Heart left ventricle (tissue), 16 donors: ENCODE results near the gene AFAP1. TPM values are rescaled to one million over a fixed set of nuclear protein-coding genes. Genes with fewer than 3 reads are reported as not detected.
A peak's percentile ranks its signal among the peaks of the same experiment; 100 is the strongest.

Experiments
- ATAC-seq, 4 donors: fragments of 200-7000 bp; cut with Tn5 transposase; one replicate each; pipeline ENCODE4 v1.9.1; 2020 to 2022; ENCODE audit warnings: moderate library complexity in 4 of 4, mild to moderate bottlenecking in 3 of 4, moderate number of reproducible peaks in 1 of 4
- DNase-seq, 5 donors: peaks; one replicate each; pipeline ENCODE4 v3.0.0-alpha.2; 2020
- H3K27ac ChIP-seq, 12 donors: fragments of 200-600 bp; sonication (generic) in 4 of 12; one replicate each; pipeline versions ENCODE4 v1.5.0 to v1.8.0; 2016 to 2022; ENCODE audit warnings: mild to moderate bottlenecking in 2 of 12
- H3K27me3 ChIP-seq, 9 donors: fragments of 200-600 bp; sonication (generic) in 2 of 9; one replicate each; pipeline versions ENCODE4 v1.5.1 to v1.8.0; 2016 to 2022; ENCODE audit warnings: mild to moderate bottlenecking in 3 of 9
- H3K36me3 ChIP-seq, 9 donors: fragments of 200-600 bp; sonication (generic) in 2 of 9; one replicate each; pipeline versions ENCODE4 v1.5.0 to v1.8.0; 2018 to 2022; ENCODE audit warnings: mild to moderate bottlenecking in 2 of 9
- H3K4me1 ChIP-seq, 12 donors: fragments of 200-600 bp; sonication (generic) in 4 of 12; one replicate each; pipeline versions ENCODE4 v1.5.0 to v1.8.0; 2016 to 2022; ENCODE audit warnings: mild to moderate bottlenecking in 3 of 12
- H3K4me3 ChIP-seq, 12 donors: fragments of 200-600 bp; sonication (generic) in 4 of 12; one replicate each; pipeline versions ENCODE4 v1.5.0 to v1.8.0; 2017 to 2022; ENCODE audit warnings: mild to moderate bottlenecking in 9 of 12, moderate library complexity in 4 of 12
- H3K9me3 ChIP-seq, 12 donors: fragments of 200-600 bp; sonication (generic) in 4 of 12; one replicate each; pipeline versions ENCODE4 v1.5.0 to v1.8.0; 2016 to 2022; ENCODE audit warnings: mild to moderate bottlenecking in 1 of 12
- POLR2A ChIP-seq, 2 donors: fragments of 450-650 bp; IDR thresholded peaks; one replicate each; pipeline ENCODE4 v1.6.1; 2017; ENCODE audit warnings: antibody characterized with exemption in 2 of 2, mild to moderate bottlenecking in 2 of 2, moderate library complexity in 2 of 2
- WGBS, 4 donors: extraction: QIAGEN DNeasy Blood & Tissue Kit in 2 of 4; methylation state at CpG; one replicate each; pipeline versions ENCODE4 v1.1.5 to v1.1.7; 2013 to 2018; 5-methylcytosine and 5-hydroxymethylcytosine counted together
- intact Hi-C, 10 donors: fragments of 100-400 bp; cut with DNase I; formaldehyde crosslinking; loops; one replicate each; pipeline versions ENCODE4 v1.11.1 to v1.14.2; 2022
- polyA plus RNA-seq, 2 donors: library from polyadenylated mRNA; stranded (reverse); fragments of 200-250 nt; gene quantifications; one replicate each; pipeline ENCODE4 v1.2.3, GENCODE V29; 2013
- total RNA-seq, 9 donors: library from RNA; depleted of rRNA in 2 of 9; stranded (reverse); fragments of >200 nt in 2 of 9; fragmentation: NEBNext Ultra II Directional in 3 of 9; extraction: Animal tissue kit (Norgen Biotek cat#: 25700) in 3 of 9; gene quantifications; one replicate each; pipeline versions ENCODE4 v1.1.0 to v1.2.4, GENCODE V29; 2016 to 2023
- TF ChIP-seq, protein P1 (sequence below), 12 donors: fragments of 200-600 bp; sonication (generic) in 4 of 12; IDR thresholded peaks; one replicate each; pipeline versions ENCODE4 v1.5.0 to v1.8.0; 2018 to 2022; ENCODE audit warnings: antibody characterized with exemption in 12 of 12, mild to moderate bottlenecking in 5 of 12
- donor health status: ischemic (EF 13 %, LVEDD 7.1; RV severe dilation, severe dysfunction).
- donor health status: healthy with polysubstance abuse.
- donor health status: DM: no; HTN: yes; CAD: no.
- donor health status: DM: no; HTN: no; CAD: no.
- donor health status: ischemic (EF 25% LVEDD 6.9; RV normal size, moderate dysfunction).
- donor health status: ischemic (EF 25% LVEDD 5.7; RV mildly dilated, moderate dysfunction).
- donor health status: healthy.
- donor health status: DM: yes; HTN: yes; CAD: no.
- donor health status: ischemic (EF 35%, LVEDD 5.7; RV mildly dilated, moderate dysfunction).
- donor health status: nonischemic (EF 11% LVEDD 7.7; RV severe dilation, severe dysfunction).
- donor health status: DM: yes; HTN: yes; CAD: no.
- donor health status: PGD.
- donor health status: ischemic (EF 29% LVEDD 5.4; RV normal size, mild dysfunction).
- donor health status: nonischemic (EF 23%, LVEDD 6.1; RV moderate dilation, normal function).

AFAP1 gene
- total and polyA plus RNA-seq, 11 donors = 2.0 to 18.0 (median 7.0) TPM

DNA sequence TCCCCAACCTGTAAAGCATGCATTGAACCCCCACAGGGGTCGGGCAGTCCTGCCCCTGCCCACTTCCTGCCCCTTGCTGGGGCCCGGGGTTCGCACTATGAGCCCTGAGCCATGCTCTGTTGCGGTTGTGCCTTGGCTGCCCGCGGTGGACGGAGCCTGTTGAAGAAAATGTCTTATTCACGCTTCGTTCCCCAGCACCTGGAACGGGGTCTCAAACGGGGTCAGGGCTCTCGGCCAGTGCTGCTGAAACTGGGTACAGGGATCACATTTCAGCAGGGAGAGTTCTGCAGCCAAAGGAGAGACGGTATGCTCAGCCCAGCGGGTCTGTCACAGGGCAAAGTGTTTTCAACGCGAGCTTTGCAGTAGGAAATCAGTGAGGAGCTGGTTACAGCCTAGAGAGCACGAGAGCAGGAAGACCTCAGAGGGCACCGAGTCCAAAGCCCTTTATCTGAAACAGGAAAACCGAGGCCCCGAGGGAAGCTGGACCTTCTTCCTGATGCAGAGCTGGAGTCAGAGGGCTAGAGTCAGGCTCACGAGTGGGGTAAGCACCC lies 46.3 kb upstream of the AFAP1 start:
- TF ChIP-seq POLR2A (IDR thresholded peaks at IDR 0.05) = no peak
- TF ChIP-seq, protein P1, sequence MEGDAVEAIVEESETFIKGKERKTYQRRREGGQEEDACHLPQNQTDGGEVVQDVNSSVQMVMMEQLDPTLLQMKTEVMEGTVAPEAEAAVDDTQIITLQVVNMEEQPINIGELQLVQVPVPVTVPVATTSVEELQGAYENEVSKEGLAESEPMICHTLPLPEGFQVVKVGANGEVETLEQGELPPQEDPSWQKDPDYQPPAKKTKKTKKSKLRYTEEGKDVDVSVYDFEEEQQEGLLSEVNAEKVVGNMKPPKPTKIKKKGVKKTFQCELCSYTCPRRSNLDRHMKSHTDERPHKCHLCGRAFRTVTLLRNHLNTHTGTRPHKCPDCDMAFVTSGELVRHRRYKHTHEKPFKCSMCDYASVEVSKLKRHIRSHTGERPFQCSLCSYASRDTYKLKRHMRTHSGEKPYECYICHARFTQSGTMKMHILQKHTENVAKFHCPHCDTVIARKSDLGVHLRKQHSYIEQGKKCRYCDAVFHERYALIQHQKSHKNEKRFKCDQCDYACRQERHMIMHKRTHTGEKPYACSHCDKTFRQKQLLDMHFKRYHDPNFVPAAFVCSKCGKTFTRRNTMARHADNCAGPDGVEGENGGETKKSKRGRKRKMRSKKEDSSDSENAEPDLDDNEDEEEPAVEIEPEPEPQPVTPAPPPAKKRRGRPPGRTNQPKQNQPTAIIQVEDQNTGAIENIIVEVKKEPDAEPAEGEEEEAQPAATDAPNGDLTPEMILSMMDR (IDR thresholded peaks at IDR 0.05) = no peak
- H3K36me3 ChIP-seq = peaks cover 0 to 3% (median 0%) of the 10 kb centered on the region in 9 donors
- intact Hi-C loops = loop anchor here in 8 of 10 donors (2.0 to 10.0 kb wide), 8 partner anchors 49 to 791 kb away; partner anchors contain the start of genes AFAP1 (in 1 of the 8) and SORCS2 (in 1 of the 8)
- ATAC-seq (peak in 3 of 4 donors; percentile 4 to 29 (median 17)), DNase-seq (peak in 2 of 5 donors; percentile 20 to 29)
- peak overlapping the region in 1 of 12 donors; percentile 4 for H3K4me3 ChIP-seq
- WGBS, 4 donors = 44 to 55% (median 48%) methylated on average over 21 of the region's 21 CpGs
- no peak overlapping the region for H3K27ac ChIP-seq
- no peaks in the 10 kb centered on the region for H3K27me3 ChIP-seq
- H3K9me3 ChIP-seq = peaks cover 0 to 11% (median 0%) of the 10 kb centered on the region in 12 donors
- H3K4me1 ChIP-seq = peaks cover 0 to 13% (median 7%) of the 10 kb centered on the region in 12 donors

DNA sequence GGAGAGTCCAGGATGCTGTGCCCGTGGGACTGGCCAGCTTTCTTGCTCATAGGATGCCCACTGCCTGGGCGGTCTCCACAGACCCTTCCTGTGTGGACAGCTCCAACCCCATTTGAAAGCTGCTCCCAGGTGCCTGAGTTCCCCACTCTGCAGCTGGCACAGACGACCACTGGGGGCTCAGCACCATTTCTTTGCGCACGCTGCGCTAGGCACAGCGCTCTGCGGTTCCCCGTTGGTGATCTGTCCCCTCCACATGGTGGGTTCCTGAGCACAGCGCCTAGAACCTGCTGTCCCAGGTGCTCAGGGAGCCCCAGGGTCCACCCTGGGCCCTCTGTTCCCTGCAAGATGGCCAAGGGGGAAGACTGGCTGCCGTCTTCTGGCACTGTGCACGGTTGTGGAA lies 45.4 kb upstream of the AFAP1 start:
- peak in 1 of 5 donors; percentile 48 for DNase-seq
- WGBS, 4 donors = 89 to 96% (median 92%) methylated on average over 11 to 12 of the region's 12 CpGs
- no peaks in the 10 kb centered on the region for H3K27me3 ChIP-seq
- H3K4me1 ChIP-seq = peaks cover 0 to 13% (median 7%) of the 10 kb centered on the region in 12 donors
- H3K9me3 ChIP-seq = peaks cover 0 to 11% (median 0%) of the 10 kb centered on the region in 12 donors
- no peak for ATAC-seq
- H3K36me3 ChIP-seq = no peaks in the 10 kb centered on the region
- intact Hi-C loops = loop anchor here in 8 of 10 donors (5.0 to 10.0 kb wide), 6 partner anchors 48 to 790 kb away; partner anchors contain the start of genes AFAP1 (in 1 of the 8) and SORCS2 (in 1 of the 8)
- no peak overlapping the region for H3K4me3 ChIP-seq
- no peak overlapping the region for H3K27ac ChIP-seq
- TF ChIP-seq, protein P1 (IDR thresholded peaks at IDR 0.05) = no peak
- no peak for TF ChIP-seq POLR2A (IDR thresholded peaks at IDR 0.05)

DNA sequence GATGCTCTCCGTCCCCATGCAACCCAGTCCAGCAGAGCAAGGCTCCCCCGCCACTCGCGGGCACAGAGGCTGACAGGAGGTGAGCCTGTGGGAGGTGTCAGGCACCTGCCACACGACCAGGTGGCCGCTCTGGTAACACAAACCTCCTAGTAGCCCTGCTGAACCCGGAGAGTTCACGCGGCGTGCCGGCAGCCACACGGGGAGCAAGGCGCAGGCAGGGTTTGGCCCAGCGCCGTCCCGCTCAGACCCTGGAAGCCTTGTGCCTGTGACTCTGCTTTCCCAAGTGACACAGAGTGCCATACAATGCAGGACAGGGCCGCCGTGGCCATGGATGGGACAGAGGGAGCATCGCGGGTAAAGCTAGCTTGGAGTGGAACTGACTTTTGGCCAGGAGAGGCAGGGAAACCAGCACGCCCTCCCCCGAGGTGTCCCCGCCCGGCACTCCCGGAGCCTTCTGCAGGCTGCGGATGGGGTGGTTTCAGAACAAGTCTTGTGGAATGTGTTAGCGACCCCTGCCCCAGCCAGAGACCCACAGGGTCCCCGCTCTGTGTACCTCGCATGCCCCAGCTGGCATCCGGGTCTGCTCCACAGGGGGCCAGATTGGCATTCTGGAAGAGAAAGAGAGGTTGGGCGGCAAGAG lies 44.7 kb upstream of the AFAP1 start:
- TF ChIP-seq POLR2A (IDR thresholded peaks at IDR 0.05) = no peak
- TF ChIP-seq, protein P1 (IDR thresholded peaks at IDR 0.05) = no peak
- intact Hi-C loops = loop anchor here in 4 of 10 donors (10.0 kb wide), 3 partner anchors 210 to 790 kb away; partner anchors contain the start of gene SORCS2 (in 1 of the 4)
- DNase-seq = peak in 1 of 5 donors; percentile 59

DNA sequence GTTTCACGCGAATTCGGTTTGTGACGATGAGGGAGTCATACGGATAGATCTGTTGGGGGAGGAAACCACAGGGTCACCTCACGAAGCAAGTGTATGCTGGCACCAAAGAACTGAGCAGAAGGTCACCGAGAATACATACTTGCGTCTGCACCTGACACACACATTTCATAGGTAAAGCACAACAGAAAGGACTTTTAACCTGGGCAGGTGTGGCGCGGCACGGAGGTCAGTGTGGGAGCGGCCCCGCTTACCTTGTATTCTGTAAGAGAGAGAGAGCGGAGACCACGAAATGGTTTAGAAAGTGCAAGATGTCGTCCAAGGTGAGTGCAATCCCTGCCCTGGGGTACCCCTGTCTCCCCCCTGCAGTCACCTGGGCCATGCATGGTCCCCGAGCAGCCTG lies 43.6 kb upstream of the AFAP1 start:
- Histone ChIP-seq H3K36me3 (no peaks in the 10 kb centered on the region), H3K27ac (no peak overlapping the region), H3K4me3 (no peak overlapping the region), H3K4me1 (peaks cover 0 to 23% (median 16%) of the 10 kb centered on the region in 12 donors), H3K27me3 (no peaks in the 10 kb centered on the region), H3K9me3 (no peaks in the 10 kb centered on the region)
- no peak for ATAC-seq
- intact Hi-C loops = loop anchor here in 4 of 10 donors (10.0 kb wide), 3 partner anchors 208 to 788 kb away; partner anchors contain the start of gene SORCS2 (in 1 of the 4)
- DNase-seq = peak in 1 of 5 donors; percentile 27
- no peak for TF ChIP-seq POLR2A (IDR thresholded peaks at IDR 0.05)
- TF ChIP-seq, protein P1 (IDR thresholded peaks at IDR 0.05) = no peak
- 94 to 97% (median 96%) methylated on average over 16 to 17 of the region's 17 CpGs for WGBS, 4 donors

More for the DNA sequence above, 44.7 kb upstream of the AFAP1 start:
- Histone ChIP-seq H3K27me3 (no peaks in the 10 kb centered on the region), H3K4me3 (no peak overlapping the region), H3K36me3 (no peaks in the 10 kb centered on the region), H3K9me3 (peaks cover 0 to 6% (median 0%) of the 10 kb centered on the region in 12 donors), H3K4me1 (peaks cover 0 to 13% (median 7%) of the 10 kb centered on the region in 12 donors), H3K27ac (no peak overlapping the region)
- peak in 1 of 4 donors; percentile 6 for ATAC-seq
- WGBS, 4 donors = 93 to 95% (median 95%) methylated on average over 28 to 31 of the region's 31 CpGs
